Stimulated activated CD8-positive, alpha-beta memory T cell treated with anti-CD3 and anti-CD28 coated beads, Interleukin-7, amount 100 ng/mL, for 1 hour (primary cell): Measurements from ENCODE around the gene STT3B.

ENCODE experiments used
- DNase-seq, 2 donors: peaks; one replicate each; pipeline ENCODE4 v3.0.0-alpha.2; 2020; ENCODE audit warnings: low read depth in 2 of 2

The STT3B gene

DNA sequence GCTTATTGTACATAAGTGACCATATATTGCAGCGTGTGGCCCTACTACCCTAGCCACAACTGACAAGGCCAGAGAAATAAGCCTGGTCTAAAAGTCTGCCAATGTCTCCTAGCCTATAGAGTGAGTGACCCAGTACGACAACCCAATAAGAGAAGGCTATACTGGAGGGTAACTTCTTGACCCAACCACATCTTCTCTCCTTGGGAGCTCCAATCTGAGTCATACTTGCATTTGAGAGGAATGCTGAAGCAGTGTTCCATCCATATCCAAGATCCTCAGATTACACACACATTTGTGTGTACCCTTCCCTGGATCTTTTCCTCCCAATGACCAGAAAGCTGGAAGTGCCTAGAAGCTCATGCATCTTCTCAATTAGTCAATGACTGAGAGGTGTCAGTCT is 11.3 kb upstream of the STT3B start:
- DNase-seq = no peak

DNA sequence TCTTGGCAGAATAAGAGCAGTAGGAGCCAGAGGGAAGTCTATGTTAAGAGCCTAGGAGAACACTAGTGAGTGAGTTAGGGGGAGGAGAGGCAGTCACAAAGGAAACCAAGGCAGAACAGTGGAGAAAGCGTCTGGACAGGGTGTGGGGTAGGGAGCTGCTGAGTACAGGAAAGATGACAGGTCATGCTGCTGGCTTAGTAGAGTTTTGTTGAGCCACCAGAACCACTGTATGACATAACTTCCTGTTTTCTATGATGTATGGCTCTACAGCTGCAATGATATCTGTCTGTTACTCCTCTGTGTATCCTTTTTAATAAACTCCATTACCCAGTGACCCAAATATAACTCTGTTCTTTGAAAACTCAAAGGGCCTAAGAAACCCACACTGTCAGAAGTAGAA is 10.6 kb upstream of the STT3B start:
- DNase-seq = no peak

GRCh38 chr3:31523543-31523942 is 9.2 kb upstream of the STT3B start:
- no peak for DNase-seq

DNA sequence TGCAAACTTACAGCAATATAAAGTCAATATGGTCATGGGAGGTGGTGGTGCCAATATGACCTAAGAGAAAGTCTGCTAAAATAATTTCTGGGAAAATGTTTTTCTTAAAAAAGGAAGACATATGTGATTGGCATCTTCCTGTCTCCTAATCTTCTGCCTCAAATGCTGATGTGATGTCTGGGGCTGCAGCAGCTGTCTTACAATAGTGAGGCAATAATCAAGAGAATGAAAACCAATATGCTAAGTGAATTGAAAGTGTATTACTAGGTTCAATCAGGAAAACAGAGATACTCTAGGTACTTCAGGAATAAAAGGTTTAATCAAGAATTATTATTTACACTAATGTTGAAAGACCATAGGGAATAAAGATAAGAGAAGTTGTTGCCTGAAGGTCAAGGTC is 7.2 kb upstream of the STT3B start:
- DNase-seq = no peak

GRCh38 chr3:31529421-31529820 is 3.3 kb upstream of the STT3B start:
- DNase-seq = no peak

DNA sequence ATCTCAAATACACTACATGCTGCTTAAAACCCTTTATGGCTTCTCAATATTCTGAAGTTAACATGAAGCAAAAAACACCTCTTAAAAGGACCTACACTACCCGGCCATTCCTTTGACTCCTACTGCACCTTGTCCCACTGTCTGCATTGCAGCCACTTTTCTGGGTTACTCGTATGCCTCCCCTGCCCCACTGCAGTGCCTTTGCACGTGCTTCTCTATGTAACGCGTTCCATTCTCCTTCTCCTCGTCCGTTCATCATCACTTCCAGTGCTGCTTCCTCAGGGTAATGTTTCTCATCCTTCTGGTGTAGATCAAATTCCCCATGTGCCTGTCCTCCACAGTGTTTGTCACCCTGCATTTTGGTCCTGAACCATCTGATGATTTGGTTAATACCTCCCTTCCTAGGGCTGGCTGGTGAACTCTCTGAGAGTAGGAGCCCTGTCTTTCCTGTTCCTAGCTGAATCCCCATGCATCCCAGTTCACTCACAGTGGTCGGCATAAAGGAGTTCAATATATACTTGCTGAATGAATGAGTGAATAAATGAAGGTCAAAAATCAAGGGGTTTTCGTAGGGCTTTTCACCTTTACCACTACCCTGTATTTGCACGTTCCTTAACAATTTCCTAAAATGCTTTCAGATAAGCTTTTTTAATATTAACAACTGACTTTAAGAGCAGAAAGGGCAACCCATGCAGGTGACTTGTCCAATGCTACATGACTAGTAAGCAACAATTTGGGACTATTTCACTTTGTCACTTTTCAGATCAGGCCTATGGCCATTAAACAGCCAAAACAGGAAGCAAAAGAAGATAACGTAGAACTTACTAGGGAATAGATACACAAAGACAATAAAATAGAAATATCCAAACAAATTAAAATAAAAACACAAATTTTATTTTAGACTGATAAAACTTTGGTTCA is 2.4 kb upstream of the STT3B start:
- DNase-seq = no peak

DNA sequence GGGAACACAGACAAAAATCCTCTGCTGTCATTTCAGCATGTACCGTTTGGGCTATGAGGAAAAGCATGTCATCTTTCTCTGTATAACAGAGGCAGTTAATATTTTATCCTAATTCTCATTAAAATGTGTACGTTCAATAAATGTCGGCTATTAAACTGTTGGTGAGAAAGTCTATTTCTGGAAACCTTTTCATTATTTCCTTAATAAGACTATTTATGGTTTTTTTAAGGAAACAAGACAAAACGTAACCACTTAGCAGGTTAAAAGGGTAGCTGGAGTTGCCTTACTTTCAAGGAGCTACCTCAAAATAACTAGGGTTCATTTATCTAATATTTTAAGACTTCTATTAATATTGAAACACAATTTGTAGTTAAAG is 1.8 kb upstream of the STT3B start:
- DNase-seq = no peak

DNA sequence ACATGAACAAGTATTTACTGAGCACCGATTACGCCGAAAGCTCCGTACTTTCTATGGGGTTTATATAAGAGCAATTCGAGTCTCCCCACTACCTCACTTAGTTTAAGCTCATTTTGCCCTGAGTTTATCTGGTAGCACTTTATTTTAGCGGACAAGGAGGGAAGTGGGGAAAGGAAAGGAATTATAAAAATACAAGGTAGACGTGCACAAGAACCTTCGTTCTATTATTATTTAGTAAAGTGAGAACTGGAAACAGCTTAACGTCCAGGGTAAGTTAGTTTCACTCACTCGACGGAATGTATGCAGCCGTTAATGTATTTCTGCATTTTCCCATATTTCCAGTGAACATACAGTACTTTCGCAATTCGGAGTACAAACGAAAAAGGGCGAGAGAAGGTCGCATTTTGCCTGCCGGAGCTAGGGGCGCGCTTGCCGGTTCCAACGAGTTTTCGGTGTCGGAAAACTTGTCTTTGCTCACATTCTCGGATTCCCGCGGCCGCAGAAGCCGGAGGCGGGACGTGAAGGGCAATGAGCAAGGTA is 1.2 kb upstream of the STT3B start:
- DNase-seq = no peak

- DNase-seq = peak; percentile 94 to 98
Observed at GRCh38 chr3:31531992-31532586, 636 bp upstream of the STT3B start.

DNA sequence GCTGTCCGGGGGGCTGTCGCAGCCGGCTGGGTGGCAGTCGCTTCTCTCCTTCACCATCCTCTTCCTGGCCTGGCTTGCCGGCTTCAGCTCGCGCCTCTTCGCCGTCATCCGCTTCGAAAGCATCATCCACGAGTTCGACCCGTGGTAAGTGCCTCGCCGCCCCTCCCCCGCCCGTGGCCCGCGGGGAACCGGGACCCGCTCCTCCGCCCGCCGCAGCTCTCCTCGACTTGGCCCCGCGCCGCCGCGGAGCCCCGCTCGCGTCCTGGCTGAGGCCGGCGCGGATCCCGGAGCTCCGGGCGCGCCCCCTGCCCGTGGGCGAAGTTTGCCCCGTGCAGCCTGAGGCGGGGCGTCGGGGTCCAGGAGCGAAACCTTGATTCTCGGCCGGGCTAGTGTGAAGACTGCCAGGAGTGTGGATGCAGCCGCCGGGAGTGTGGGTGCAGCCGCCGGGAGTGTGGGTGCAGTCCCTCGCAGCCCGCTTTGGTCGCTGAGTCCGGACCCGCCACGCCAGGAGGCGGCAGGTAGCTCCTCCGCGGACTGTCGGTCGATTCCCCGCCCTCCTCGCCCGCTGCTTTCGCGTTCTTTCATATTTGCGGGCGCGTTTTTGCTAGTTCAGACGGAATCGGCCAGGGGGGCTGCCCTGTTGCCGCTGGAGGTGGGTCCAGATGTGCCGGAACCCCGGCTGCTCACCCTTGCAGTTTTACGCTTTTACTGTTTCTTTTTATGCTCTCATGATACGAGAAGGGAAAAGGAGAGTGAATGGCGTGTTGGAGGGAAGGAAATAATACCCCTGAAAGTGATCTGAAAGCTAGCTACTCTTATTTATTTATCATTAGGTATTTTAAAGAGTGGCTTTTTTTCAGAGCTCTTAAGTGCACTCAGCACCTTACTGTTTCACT is 692 bp downstream of the STT3B start:
- peak in 1 of 2 donors; percentile 18 for DNase-seq

DNA sequence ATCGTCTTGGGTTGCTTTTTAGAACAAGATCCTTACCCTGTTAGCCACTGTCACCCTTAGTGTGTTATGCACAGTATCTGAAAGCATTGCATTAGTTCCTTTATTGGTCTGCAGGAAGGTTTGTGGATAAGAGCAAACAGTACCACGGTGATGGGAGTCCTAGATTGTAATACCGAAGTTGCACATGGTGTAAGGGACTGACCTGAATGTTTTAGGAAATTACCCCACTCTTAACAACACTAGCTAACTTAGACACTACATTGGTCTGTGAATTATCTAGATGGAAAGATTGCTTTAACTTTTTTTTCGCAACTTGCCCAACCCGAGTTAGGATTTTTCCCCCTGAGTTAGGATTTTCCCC is 1.3 kb downstream of the STT3B start:
- no peak for DNase-seq

DNA sequence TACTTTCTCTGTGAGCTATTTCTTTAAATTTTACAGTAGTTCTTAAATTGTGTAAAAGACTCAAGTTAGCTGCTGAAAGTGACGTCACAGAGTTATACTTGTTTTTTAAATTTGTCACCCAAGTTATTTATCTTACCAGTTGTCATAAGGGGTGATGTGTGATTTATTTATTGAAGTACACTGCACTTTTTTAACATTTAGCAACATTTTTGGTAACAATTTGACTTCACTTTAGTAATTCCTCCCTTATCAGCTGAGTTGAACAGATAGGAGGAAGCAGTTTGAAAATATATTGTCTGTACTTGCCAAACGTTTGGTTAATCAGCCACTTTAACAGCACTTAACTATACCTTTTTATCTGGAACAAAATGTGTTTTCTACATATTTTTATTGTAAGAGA is 3.8 kb downstream of the STT3B start:
- DNase-seq = no peak

DNA sequence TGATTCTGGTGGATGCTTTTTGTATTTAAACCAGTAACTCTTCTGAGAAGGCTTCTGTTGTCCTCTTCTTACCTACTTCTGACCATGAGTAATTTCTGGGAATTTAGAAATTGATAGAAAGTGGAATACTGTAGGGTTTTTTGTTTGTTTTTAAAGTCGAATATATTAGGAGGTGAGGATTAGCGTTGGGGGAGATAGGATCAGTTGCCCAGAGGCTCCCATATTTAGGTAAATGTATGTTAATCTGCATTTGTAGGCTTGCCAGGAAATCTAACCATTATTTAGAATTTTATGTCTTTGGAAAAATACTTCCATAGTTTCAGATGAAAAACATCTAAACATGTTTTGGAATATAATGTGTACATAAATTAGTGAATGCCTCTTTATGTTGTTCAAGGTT is 6.1 kb downstream of the STT3B start:
- no peak for DNase-seq

GRCh38 chr3:31539275-31539674 is 6.5 kb downstream of the STT3B start:
- DNase-seq = no peak

GRCh38 chr3:31541089-31541488 is 8.4 kb downstream of the STT3B start:
- DNase-seq = no peak

- no peak for DNase-seq
Observed at GRCh38 chr3:31542246-31542645, 9.5 kb downstream of the STT3B start.

DNA sequence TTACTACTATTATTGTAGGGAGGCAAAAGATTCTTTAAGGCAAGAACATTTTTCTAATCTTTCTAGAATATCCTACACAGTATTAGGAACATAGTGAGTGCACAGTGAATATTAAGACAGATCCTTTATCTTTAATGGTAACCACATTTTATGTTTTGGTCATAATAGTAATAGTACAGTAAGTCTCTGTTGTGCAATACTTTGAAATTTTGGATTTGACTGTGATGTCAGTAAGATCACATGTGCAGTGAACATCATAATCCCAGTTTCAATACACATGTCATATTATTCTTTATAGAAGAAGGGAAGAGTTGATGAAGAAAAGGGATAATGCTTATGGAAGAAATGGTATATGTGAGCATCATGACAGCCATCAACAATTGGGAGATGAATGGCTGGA is 10.7 kb downstream of the STT3B start:
- DNase-seq = no peak

DNA sequence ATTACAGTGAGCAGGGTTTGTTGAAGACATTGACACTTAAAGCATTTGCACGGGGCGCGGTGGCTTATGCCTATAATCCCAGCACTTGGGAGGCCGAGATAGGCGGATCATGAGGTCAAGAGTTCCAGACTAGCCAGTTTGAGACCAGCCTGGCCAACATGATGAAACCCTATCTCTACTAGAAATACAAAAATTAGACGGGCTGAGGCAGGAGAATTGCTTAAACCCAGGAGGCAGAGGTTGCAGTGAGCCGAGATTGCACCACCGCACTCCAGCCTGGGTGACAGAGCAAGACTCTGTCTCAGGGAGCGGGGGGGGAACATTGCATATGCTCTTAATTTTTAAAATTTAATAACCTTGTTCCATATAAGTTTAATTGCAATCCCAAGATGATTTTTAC is 11.9 kb downstream of the STT3B start:
- DNase-seq = no peak

DNA sequence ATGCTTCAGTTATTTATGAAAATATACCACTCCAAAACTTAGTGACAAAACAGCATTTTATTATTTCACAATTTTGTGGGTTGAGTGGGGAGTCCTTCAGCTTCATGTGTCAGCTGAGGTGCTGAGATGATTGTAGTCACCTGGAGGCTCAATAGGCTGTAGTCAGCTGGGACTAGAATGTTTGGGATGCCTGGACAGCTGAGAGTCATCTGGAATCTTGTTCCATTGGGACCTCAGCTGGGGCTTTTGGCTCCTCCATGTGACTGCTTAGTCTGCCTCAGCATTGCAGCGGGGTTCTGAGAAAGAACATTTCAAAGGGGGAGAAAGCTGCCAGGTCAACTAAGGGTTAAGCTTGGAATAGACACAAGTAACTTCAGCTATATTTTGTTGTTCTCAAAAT is 13.4 kb downstream of the STT3B start:
- no peak for DNase-seq

- no peak for DNase-seq
Observed at GRCh38 chr3:31546725-31547124, 14.0 kb downstream of the STT3B start.

DNA sequence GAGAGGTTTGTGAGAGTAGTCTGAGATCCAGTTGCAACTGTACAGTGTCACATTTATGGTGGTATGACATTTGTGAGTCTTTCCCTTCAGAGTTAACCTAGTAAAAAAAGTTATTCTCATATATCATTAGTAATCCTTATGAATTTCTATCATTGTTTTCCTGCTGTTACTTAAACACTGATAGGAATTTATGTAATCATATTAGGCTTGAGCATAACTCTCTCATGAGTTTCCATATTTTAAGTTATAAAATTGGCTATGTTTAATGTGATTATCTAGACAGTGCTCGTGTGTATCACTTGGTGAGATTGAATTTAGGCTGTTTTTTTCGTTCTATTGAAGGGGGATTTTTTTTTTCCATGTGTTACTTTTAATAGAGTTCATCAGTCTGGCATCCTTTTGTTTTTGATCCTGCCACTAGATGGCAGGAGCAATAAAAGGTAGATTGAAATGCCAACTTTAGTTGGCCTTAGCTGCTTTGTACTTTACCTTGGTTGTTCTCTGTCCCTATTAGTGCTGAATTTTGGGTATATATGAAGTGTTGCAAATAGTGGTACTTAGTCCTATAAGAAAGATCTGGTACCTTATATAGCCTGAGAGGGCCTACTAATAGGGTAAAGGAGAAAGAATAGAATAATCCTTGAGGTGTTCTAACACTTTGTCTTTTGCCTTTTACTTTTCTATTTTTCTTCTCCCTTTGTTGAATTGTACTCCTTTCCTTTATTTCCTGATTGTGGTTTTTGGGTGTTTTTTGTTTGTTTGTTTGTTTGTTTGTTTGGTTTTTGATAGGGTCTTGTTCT is 17.9 kb downstream of the STT3B start:
- DNase-seq = no peak
